ENCODE data around the gene SARM1. TPM values are rescaled to one million over a fixed set of nuclear protein-coding genes. Genes with fewer than 3 reads are reported as not detected.

SARM1 gene
- total and polyA plus RNA-seq, 2 of the 8 experiments (the other 6 are each of a cell fraction or from before 2014, with no cell fraction given) = 5.8 to 9.2 TPM

GRCh38 chr17:28390141-28390540, 18.6 kb downstream of the SARM1 start:
- H4K5ac ChIP-seq (ENCODE audit: insufficient read length, low read depth, low read length) = no peak overlapping the region
- H3K4ac ChIP-seq (replicated peaks; ENCODE audit: insufficient read length, low read depth, low read length) = no peak overlapping the region
- H2AFZ ChIP-seq (ENCODE audit: low read length) = no peak overlapping the region
- no peaks in the 10 kb centered on the region; the same call in 1 of the 2 replicates for H3K23me2 ChIP-seq (ENCODE audit: low read depth, low read length)
- ChIA-PET CTCF (ENCODE audit: partially characterized antibody) (interaction anchor here (1.6 to 14.7 kb wide), 3 partner anchors 8 to 27 kb away, joined by 3 to 142 read pairs (median 9); no protein-coding TSS in a partner anchor), POLR2A (ENCODE audit: partially characterized antibody) (interaction anchor here (0.6 to 12.7 kb wide), 2 partner anchors 12 to 87 kb away, joined by 3 to 135 read pairs; partner anchors contain the start of gene SLC46A1)
- no peaks in the 10 kb centered on the region for H3K9me3 ChIP-seq (ENCODE audit: insufficient read depth in 2 of 2, low read depth in 1 of 2, low read length in 1 of 2)
- H2AK5ac ChIP-seq (ENCODE audit: low read depth, low read length) = no peak overlapping the region
- TF ChIP-seq RBBP5 (IDR thresholded peaks at IDR 0.05; ENCODE audit: borderline replicate concordance, low read depth, low read length) = no peak
- TF ChIP-seq RFX5 (IDR thresholded peaks at IDR 0.05; ENCODE audit: borderline replicate concordance, low read depth, low read length) = no peak
- TF ChIP-seq EP300 (IDR thresholded peaks at IDR 0.05; ENCODE audit: borderline replicate concordance in 1 of 2, low read depth in 2 of 2, low read length in 2 of 2) = no peak
- TF ChIP-seq, protein P1, sequence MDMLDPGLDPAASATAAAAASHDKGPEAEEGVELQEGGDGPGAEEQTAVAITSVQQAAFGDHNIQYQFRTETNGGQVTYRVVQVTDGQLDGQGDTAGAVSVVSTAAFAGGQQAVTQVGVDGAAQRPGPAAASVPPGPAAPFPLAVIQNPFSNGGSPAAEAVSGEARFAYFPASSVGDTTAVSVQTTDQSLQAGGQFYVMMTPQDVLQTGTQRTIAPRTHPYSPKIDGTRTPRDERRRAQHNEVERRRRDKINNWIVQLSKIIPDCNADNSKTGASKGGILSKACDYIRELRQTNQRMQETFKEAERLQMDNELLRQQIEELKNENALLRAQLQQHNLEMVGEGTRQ (IDR thresholded peaks at IDR 0.05; ENCODE audit: low read length) = no peak
- no peak for TF ChIP-seq CHD2 (IDR thresholded peaks at IDR 0.05; ENCODE audit: low read length)
- no peak for TF ChIP-seq ATF3 (IDR thresholded peaks at IDR 0.05; ENCODE audit: insufficient read depth, low read depth, low read length)
- no peak for TF ChIP-seq MAX (IDR thresholded peaks at IDR 0.05)
- no peak for TF ChIP-seq SIRT6 (IDR thresholded peaks at IDR 0.05; ENCODE audit: low read length)
- no peak for TF ChIP-seq BACH1 (IDR thresholded peaks at IDR 0.05; ENCODE audit: low read length)
- TF ChIP-seq ZNF274 (IDR thresholded peaks at IDR 0.05; ENCODE audit: borderline replicate concordance, extremely low read depth, low read length) = no peak
- no peak for TF ChIP-seq ASH2L (IDR thresholded peaks at IDR 0.05; ENCODE audit: low read length)
- no peak for TF ChIP-seq JUN (IDR thresholded peaks at IDR 0.05; ENCODE audit: low read depth, low read length)
- no peak for TF ChIP-seq CREB1 (IDR thresholded peaks at IDR 0.05)
- no peak overlapping the region for H2BK12ac ChIP-seq (ENCODE audit: low read depth, low read length)
- no peaks in the 10 kb centered on the region for H4K20me1 ChIP-seq (replicated peaks in 1 of 2; ENCODE audit: control insufficient read depth in 1 of 2, insufficient read depth in 2 of 2, low read length in 2 of 2)
- no peak overlapping the region for H2BK5ac ChIP-seq (ENCODE audit: low read depth, low read length)
- no peak overlapping the region for H2BK120ac ChIP-seq (replicated peaks; ENCODE audit: low read depth, low read length)
- H3K9ac ChIP-seq (replicated peaks in 1 of 4; ENCODE audit: extremely low read depth in 1 of 4, low read depth in 3 of 4, low read length in 3 of 4) = no peak overlapping the region
- WGBS, 2 experiments (ENCODE audit: extremely low coverage in 1 of 2, insufficient coverage in 1 of 2, insufficient read length in 1 of 2, insufficient replicate concordance in 2 of 2, low coverage in 1 of 2, low lambda C conversion rate in 2 of 2, missing lambda C conversion rate in 1 of 2) = 92% methylated on average over 1 of the region's 1 CpG; no CpG with 5 or more reads in 1 of the 2 experiments
- H4K91ac ChIP-seq (replicated peaks; ENCODE audit: insufficient read length, low read length) = no peak overlapping the region
- no peak overlapping the region for H3K18ac ChIP-seq (ENCODE audit: extremely low read depth, low read length)
- H3K27ac ChIP-seq (ENCODE audit: low read depth, low read length) = no peak overlapping the region
- no peak overlapping the region for H3K23ac ChIP-seq (ENCODE audit: insufficient read length)
- no peak for FAIRE-seq
- H3K4me3 ChIP-seq (ENCODE audit: extremely low read depth in 1 of 4, insufficient read depth in 2 of 4, low read depth in 3 of 4, low read length in 4 of 4) = no peak overlapping the region
- DNase-seq (ENCODE audit: low read depth in 1 of 2, low spot score in 2 of 2) = no peak
- 0 out of 8 replicates have a peak, but pooled peaks cover 0 to 3% (median 0%) of the 10 kb centered on the region in 4 experiments for H3K36me3 ChIP-seq (ENCODE audit: control insufficient read depth in 2 of 4, insufficient read depth in 4 of 4, low read length in 3 of 4)
- no peaks in the 10 kb centered on the region for H3K79me2 ChIP-seq (ENCODE audit: control insufficient read depth in 1 of 2, insufficient read depth in 2 of 2, low read length in 2 of 2)
- peaks cover 4 to 11% (median 8%) of the 10 kb centered on the region in 4 experiments for H3K27me3 ChIP-seq (replicated peaks in 1 of 4; ENCODE audit: control insufficient read depth in 3 of 4, extremely low read depth in 1 of 4, insufficient read depth in 3 of 4, low read length in 3 of 4)
- no peak overlapping the region for H4K8ac ChIP-seq (ENCODE audit: extremely low read depth, insufficient read depth, low read length)
- no peak overlapping the region for H2BK15ac ChIP-seq (ENCODE audit: low read length)
- H3K79me1 ChIP-seq (ENCODE audit: low read depth, low read length) = no peaks in the 10 kb centered on the region
- H3K4me1 ChIP-seq (replicated peaks in 1 of 4; ENCODE audit: control insufficient read depth in 3 of 4, insufficient read depth in 4 of 4, low read length in 3 of 4) = no peaks in the 10 kb centered on the region; a peak in 2 of 7 replicates
- no peak overlapping the region for H3K14ac ChIP-seq (ENCODE audit: insufficient read length)
- H3K56ac ChIP-seq (replicated peaks; ENCODE audit: insufficient read length, low read depth, low read length) = no peak overlapping the region
- no peak overlapping the region for H2BK20ac ChIP-seq (ENCODE audit: low read length)
- no peak overlapping the region for H3K4me2 ChIP-seq (ENCODE audit: insufficient read depth in 1 of 2, low read depth in 2 of 2, low read length in 2 of 2)

All from H1 (cell line).